Measurements from ENCODE around the gene WDR70.

- no peak for TF ChIP-seq ELF4 (IDR thresholded peaks at IDR 0.05)
- TF ChIP-seq ZNF384 (IDR thresholded peaks at IDR 0.05), result no peak
- TF ChIP-seq FOXM1 (IDR thresholded peaks at IDR 0.05; ENCODE audit: borderline replicate concordance), result no peak
Measured at GRCh38 chr5:37722236-37723161, 343.4 kb downstream of the WDR70 start.

All from HEK293T (cell line).